ENCODE data around the gene CDH18.

Gene CDH18

GRCh38 chr5:19987612-19988361, at the start of gene CDH18:
Gene CDH18 (minus strand): TSS chr5:19988200. CDS start chr5:19838986, 149,214 bp downstream.
- DNase-seq: peak; percentile 68

- no peak for DNase-seq
Measured at GRCh38 chr5:20034717-20035116, 46.7 kb upstream of the CDH18 start.

DNA sequence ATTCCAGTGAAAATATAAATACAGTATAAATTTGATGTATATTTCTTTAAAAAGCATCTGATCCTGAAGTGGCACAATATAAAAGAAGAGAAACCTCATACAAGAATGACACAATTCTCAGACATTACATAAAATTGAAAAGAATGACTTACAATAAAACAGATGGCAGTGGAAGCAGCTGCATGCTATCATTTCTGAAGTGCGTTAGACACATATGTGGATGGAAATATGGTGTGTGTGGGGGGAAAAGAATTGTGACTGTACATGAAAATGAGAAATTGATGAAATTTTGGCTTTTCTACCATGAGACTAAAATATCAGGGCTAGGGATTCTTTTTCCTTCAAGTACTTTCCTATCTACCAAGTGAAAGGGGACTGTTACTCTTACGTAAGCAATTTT, 45.9 kb upstream of the CDH18 start:
- no peak for DNase-seq

- DNase-seq: no peak
Measured at GRCh38 chr5:20032896-20033295, 44.9 kb upstream of the CDH18 start.

DNA sequence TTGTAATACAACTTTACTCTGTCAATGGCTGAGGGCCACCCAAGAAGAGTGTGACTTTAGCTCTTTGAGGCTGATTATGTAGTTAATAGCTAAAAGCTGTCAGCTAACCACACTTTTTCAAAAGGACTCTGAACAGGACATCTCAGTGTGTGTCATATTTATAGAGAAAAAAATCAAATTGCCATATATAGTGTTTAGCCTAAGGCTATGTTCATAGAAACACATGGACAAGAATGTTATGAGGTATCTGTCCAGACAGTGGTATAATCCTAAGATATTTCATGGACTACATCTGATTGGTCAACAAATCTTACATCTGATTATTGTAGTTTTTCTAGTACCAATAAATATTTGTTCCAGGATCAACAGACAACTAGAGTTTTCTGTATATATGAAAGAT, 42.1 kb upstream of the CDH18 start:
- peak; percentile 3 for DNase-seq

- no peak for DNase-seq
Measured at GRCh38 chr5:20029266-20029665, 41.3 kb upstream of the CDH18 start.

DNA sequence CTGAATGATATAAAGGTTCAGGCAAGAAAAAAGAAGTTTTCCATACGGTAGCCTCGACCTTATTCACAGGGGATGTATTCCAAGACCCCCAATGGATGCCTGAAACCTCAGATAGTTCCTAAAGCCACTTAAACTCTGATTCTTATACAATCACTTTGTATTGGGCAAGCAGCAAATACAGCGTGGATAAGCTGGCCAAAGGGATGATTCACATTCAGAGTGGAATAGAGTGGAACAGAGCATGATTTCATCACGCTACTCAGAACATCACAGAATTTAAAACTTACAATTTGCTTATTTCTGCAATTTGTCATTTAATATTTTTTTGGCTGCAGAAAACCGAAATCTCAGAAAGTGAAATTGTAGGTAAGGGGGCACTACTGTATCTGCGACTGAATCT, 40.5 kb upstream of the CDH18 start:
- DNase-seq: no peak

GRCh38 chr5:20023686-20024180, 35.7 kb upstream of the CDH18 start:
- DNase-seq: peak; percentile 31

DNA sequence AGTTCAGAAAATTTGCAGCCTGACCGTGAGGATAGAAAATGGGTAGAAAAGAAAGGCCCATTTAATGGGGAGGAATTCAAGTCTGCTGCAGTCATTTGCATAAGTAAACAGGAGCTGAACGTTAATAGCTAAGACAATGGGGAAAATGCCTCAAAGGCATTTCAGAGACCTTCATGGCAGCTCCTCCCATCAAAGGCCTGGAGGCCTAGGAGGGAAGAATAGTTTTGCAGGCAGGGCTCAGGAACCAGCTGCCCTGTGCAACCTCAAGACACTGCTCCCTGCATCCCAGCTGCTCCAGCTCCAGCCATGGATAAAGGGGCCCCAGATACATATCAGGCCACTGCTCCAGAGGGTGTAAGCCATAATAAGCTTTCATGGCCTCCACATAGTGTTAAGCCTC, 32.2 kb upstream of the CDH18 start:
- DNase-seq: no peak

- DNase-seq: no peak
Measured at GRCh38 chr5:20017021-20017420, 29.0 kb upstream of the CDH18 start.

GRCh38 chr5:20000416-20000815, 12.4 kb upstream of the CDH18 start:
- peak; percentile 35 for DNase-seq

DNA sequence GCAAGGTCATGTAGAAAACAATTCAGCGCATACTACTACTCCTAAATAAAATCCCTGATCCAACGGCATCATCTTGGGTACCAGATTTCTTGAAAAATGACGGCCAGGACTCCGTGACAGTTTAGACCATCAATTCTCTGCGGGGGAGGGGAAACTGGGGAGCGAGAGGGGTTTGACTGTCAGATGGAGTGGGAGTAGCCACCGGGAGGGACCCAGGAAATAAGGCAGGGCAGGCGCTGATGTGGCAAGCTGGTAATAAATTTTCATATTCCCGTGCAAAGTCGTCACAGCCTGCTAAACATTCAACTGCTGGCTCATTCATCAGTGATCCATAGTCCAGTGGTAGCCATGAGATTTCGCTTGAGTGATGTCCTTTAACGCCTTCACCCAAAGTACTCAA, 457 bp upstream of the CDH18 start:
- DNase-seq: peak; percentile 10

DNA sequence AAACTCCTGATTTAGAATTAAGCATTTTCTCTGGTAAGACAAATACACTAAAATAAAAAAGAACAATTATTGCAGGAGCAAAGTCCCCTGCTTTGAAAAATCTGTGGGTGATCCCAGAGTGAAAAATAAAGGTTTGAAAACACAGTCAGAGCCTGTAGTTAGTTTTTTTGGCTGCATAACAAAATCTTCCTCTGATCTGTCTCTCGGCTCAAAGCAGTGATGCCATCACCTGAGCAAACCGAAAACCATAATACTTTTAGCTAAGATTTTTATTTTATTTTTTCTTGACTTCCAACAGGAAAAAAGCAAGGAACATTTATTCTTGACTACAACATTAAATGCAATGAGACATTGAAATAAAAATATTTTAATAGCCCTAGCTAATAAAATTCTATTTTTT, 1.2 kb downstream of the CDH18 start:
- no peak for DNase-seq

DNA sequence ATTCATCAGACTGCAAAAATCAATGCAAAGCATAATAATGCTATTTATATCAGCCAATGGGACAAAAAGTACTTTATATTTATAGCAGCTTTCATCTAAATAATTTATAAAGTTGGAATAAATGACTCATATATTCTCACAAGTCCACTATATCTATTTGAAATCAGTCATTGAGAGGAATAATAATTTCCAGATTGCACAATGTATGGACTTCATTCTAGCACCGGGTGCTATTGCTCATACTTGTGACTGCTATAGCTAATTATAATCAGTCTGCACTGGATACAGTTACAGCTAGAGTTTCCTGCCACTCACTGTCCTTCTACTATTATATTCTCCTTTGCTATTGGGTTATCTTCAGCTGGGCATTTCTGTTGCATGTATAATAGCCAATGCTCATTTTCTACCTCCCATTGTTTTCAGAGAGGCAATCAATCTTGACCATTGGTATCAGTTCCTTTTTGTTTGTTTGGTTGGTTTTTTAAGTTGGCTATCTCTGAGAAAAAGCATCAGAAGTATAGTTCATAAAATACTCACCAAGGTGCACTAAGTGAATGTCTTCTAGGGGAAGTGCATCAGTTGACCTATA, 1.9 kb downstream of the CDH18 start:
- peak; percentile 87 for DNase-seq

GRCh38 chr5:19978476-19978875, 9.5 kb downstream of the CDH18 start:
- no peak for DNase-seq

DNA sequence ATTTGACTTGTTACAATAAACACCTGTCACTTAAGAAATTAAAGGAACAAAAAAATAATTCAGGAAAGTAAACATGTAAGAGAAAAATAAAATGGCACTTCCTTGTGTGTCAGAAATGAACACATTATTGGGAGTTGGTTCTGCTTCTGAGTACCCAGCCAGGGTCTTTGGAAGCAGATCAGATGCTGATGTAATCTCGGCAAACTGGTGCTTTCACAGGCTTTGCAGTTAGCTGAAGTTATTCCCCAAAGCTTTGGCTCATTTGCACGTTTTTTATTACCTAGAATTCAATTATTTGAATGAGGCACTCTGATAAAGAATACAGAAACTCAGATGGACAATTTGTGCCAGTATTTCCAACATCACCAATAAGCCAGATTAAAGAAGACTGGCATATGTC, 10.9 kb downstream of the CDH18 start:
- no peak for DNase-seq

DNA sequence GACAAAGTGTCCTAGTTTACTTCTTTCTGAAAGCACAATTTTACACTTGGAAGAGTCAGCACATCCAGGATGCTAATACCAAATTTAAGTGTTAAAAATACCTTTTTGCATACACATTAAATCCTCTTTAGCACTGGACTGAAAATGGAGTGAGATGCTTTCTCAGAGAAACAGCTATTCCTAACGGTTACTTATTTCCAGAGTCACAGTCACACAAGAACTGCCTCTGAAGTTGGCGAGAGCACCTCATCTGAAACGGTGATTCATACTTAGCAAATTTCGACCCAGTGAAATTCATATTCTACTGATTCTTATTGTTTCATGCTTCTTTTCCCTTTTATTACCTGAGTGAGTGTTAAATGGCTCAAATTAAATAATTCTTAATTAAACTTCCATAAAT, 12.2 kb downstream of the CDH18 start:
- DNase-seq: no peak

GRCh38 chr5:19960451-19960850, 27.5 kb downstream of the CDH18 start:
- no peak for DNase-seq

GRCh38 chr5:19959830-19960384, 28.1 kb downstream of the CDH18 start:
- no peak for DNase-seq

DNA sequence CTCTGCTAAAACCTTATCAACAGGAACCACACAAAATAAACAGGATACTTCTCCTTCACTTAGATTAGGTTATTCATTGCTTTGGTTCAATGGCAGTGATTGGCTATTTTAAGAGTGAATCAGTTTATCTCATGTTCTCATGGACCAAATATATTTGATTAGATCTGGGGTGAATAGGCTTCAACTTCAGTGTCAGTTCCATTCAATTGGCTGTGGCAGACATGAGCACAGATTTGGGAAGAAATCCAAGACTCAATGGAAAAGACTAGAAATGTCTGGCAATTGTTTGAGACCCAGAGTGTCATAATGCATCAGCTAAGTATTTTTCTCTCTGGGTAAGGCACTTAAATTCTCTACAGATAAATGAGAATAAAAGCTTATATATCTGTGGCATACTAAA, 37.1 kb downstream of the CDH18 start:
- no peak for DNase-seq

GRCh38 chr5:19940192-19940591, 47.8 kb downstream of the CDH18 start:
- DNase-seq: no peak

GRCh38 chr5:19930451-19930850, 57.5 kb downstream of the CDH18 start:
- DNase-seq: no peak

DNA sequence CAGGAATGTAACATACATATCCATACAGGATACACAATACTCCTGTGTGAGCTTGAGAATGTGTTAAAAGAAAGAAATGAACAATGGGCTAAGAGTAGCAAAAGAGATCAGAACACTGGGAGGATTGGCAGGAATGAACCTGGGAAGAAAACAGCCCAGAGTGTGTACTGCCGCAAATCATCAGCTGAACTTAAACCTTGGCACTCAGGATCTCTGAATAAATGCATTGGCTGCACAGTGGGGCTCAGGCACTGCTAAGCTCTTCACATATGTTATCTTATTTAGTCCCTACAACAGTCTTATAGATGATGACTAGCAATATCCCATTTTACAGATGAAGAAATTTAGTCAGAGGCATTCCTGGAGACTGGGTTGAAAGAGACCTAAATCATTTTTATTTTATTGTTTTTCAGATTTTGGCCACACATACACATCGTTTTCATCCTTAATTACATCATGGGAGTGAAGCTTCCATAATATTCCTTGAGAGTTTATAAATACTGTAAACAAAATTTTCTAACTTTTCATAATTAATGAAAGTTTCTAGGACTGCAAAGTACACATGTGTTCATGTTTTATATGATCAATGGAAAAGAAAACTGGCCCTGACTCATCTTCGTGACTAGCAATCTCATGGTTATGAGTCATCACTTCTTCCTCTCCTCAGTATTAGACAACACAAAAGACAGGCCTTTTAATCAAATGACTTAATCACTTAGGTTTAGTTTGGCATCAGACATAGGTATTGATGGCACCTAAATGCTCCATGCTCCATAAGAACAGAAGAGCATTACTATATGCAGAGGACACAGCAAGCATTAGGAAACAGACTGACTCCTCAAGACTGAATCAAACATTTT, 59.2 kb downstream of the CDH18 start:
- DNase-seq: peak; percentile 87
